RKO (cell line): Measurements from ENCODE around the gene ECEL1.

ENCODE experiments used
- DNase-seq: peaks from one replicate; pipeline ENCODE4 v3.0.0-alpha.2; 2016; ENCODE audit warnings: low spot score

ECEL1 gene

GRCh38 chr2:232483923-232484627 is 3.6 kb downstream of the ECEL1 start:
- DNase-seq, result no peak

GRCh38 chr2:232483311-232483922 is 4.2 kb downstream of the ECEL1 start:
- DNase-seq, result no peak

DNA sequence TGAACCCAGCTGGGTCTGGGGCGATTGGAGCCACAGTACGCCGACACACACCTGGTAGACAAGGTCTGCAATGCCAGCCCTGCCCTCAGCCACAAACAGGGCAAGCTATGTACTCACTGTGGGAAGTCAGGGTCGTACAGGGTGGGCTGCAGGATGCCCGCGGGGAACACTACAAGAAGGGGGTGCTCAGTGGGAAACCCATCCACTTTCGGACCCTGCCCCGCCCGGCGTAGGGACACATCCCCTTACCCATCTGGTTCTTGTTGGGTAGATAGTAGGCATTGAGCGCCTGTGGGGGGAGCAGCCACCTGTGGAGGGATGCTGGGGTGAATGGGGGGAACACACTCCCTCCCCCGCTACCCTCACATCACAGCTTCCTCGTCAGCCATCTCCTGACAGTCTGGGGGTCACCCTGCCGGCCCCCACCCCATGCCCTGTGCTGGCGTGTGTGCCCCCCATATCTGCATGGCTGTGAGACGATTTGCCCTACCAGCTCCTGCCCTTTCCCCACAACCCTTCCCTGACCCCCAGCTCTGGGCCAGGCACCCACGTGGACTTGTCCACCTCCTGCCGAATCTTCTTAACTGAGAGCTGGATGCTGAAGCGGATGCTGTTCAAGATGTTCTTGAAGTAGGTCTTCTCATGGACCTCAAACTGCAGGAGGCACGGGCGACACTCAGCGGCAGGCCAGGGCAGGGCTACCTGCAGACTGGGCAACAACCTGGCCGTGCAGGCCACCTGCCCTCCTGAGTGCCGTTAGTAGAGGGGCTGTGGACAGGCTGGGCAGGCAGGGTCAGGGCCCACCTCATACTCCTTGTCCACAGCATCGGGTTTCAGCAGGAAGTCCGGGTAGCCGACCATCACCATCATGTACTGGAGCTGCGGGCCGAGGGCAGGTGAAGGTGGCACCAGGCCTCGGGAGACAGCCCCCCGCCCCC is 5.1 kb downstream of the ECEL1 start:
- DNase-seq, result no peak

- no peak for DNase-seq
Observed at GRCh38 chr2:232481322-232482140, 6.1 kb downstream of the ECEL1 start.

DNA sequence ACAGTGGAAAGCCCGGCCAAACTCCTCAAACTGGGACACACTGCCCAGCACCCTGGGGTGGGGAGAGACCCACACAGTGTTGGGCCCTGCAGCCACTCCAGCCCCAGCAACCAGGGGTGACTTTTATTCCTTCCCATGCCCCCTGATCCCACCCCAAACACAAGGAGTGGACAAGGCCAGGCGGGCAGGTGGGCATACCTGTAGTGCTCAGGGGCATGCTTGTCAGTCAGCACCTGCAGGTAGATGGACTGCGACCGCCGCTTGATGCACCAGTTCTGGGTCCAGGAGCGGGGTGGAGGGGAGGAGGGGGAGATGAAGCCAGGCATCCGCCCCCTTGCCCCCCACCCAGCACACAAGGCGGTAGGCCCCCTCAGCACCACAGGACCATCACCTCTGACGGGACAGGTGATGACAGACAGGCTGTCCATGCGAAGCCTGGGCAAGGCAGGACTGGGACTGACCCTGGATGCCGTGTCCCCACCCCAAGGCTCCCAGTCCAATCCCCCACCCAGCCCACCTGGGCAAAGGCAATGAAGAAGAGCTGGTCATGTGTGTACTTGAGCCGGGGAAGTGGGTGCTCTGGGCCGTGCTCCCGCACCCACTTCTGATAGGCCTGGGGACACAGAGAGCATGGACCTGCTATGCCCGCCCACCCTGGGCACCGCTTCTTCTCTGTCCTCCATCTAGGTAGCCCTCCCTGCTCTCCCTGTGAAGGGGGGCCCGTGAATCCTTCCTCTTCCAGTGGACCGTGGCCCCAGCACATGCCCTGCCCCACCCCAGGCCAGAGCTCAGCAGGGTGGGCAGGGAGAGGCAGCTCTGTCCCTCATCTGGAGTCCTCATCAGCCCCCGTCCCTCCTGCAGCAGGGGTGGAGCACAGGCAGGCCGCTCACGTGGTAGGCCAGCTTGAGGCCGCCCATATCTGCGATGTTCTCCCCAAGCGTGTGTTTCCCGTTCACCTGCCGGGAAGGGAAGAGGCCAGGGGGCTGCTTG is 7.1 kb downstream of the ECEL1 start:
- DNase-seq, result no peak

GRCh38 chr2:232479341-232480200 is 8.1 kb downstream of the ECEL1 start:
- no peak for DNase-seq

GRCh38 chr2:232478571-232479340 is 8.9 kb downstream of the ECEL1 start:
- no peak for DNase-seq

DNA sequence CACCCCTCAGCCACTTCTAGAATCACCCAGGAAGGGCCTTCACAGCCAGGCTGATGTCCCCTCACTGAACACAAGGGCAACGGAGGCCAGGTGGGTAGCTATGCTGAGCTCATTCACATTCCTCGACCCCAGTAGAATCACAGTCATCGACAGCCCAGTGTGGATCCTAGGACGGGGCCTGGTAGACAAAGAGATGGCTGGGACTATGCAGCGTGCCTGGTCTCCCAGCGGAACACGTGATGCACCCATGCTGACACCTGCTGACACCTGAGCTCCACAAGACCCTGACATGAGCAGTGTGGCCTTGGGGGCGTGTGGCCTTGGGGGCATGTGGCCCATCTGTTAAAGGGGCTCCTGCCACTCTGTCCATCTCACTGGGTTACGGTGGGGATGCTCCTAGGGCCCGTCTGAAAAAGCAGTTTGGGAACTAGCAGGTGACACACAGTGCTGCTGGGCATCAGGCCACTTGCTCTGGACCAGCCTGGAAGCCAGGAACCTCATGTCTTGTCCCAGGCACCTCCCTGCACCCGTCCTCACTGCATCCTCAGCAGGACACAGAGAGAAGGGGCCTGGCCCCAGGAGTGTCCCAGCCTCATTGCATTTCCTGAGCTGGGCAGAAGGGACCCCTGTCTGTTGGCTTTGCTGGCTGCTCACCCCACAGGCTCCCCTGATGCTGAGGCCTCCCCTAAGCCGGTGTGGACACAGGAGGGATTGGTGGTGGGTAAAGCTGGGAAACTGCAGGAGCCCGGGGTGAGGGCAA is 9.7 kb downstream of the ECEL1 start:
- no peak for DNase-seq

GRCh38 chr2:232476791-232477190 is 10.8 kb downstream of the ECEL1 start:
- no peak for DNase-seq

GRCh38 chr2:232476045-232476444 is 11.6 kb downstream of the ECEL1 start:
- DNase-seq, result no peak

DNA sequence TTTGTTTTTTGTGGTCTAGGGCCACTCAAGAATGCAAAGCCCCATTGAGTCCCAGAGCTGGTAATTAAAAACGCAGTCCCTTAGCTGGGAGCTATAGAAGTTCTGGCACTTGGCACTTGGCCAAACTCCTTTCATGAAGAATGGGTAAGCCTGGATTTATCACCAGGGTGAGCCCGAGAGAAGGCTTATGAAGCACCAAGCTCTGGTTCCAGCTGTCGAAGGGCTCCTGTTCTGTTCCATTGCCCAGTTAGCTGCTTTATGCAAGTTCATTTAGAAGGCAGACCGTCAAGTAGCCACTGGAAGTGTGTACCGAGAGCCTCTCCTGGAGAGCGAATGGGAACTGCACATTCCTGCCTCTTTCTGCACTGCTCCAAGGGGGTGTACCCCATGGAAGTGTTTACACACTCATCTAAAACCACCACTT is 14.2 kb downstream of the ECEL1 start:
- no peak for DNase-seq

- DNase-seq, result no peak
Observed at GRCh38 chr2:232466221-232466620, 21.4 kb downstream of the ECEL1 start.

- DNase-seq, result no peak
Observed at GRCh38 chr2:232465061-232465460, 22.6 kb downstream of the ECEL1 start.

GRCh38 chr2:232464544-232464885 is 23.1 kb downstream of the ECEL1 start:
- no peak for DNase-seq

- DNase-seq, result no peak
Observed at GRCh38 chr2:232463701-232464543, 23.7 kb downstream of the ECEL1 start.

GRCh38 chr2:232460171-232460570 is 27.5 kb downstream of the ECEL1 start:
- no peak for DNase-seq

DNA sequence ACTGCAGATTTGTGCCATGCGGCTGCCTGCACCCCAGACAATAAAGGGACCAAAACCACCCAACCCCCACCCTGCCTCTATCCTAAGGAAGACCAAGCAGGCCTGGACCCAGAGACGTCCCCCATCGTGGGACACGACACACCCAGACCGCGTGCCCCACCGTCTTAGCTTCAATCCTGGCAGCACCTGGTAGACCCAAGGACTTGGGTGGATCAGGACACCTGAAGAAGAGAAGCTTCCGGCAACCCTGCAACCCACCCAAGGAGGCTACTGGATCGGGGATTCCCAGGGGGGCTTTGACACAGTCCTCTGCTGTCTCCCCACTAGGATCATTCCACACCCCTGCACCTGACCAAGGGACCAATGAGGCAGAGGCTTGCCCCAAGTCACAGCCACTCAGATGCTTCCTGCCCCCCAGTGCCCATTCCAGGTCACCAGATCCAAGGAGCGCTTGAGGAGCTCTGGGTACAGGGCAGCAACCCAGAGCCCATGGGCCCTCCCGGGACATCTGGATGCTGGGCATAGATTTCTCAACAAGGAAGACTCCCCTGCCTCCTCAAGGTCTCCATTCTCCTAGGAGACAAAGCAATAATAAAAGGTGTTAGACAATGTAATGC is 28.1 kb downstream of the ECEL1 start:
- no peak for DNase-seq
